Measurements from ENCODE around the gene AJM1. TPM values are rescaled to one million over a fixed set of nuclear protein-coding genes. Genes with fewer than 3 reads are reported as not detected.
"Not testable (repeated sequence)": the region's sequence is repeated elsewhere in the genome, so short reads cannot be mapped to it uniquely, and the experiment has no call there.

AJM1 gene
- total RNA-seq, 1 donor from 2014 or later: 2.7 TPM

GRCh38 chr9:136843159-136843800 is 1.0 kb downstream of the AJM1 start:
- DNase-seq (ENCODE audit: low read depth): not testable (repeated sequence)

GRCh38 chr9:136843801-136844740 is 1.8 kb downstream of the AJM1 start:
- not testable (repeated sequence) for DNase-seq (ENCODE audit: low read depth)

GRCh38 chr9:136844761-136845464 is 2.6 kb downstream of the AJM1 start:
- no peak for DNase-seq (ENCODE audit: low read depth)

DNA sequence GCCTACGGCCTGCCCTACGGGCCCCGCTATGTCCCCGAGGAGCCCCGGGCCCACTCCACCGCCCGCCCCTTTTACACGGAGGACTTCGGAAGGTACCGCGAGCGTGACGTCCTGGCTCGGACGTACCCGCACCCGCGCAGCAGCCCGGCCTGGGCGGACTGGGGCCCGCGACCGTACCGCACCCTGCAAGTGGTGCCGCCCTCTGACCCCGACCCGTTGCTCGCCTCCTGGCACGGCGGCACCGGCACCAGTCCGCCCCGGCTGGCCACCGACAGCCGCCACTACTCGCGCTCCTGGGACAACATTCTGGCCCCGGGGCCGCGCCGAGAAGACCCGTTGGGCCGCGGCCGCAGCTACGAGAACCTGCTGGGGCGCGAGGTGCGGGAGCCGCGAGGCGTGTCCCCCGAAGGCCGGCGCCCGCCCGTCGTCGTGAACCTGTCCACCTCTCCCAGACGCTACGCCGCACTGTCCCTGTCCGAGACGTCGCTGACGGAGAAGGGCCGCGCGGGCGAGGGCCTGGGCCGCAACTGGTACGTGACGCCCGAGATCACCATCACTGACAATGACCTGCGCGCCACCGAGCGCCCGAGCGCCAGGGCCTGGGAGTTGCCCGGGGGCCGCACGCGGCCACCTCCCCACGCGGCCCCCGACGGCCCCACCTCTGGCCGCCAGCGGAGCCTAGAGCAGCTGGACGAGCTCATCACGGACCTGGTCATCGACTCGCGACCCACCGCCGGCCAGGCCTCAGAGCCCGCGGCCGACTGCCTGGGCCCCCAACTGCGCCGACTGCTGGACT is 3.4 kb downstream of the AJM1 start:
- no peak for DNase-seq (ENCODE audit: low read depth)

DNA sequence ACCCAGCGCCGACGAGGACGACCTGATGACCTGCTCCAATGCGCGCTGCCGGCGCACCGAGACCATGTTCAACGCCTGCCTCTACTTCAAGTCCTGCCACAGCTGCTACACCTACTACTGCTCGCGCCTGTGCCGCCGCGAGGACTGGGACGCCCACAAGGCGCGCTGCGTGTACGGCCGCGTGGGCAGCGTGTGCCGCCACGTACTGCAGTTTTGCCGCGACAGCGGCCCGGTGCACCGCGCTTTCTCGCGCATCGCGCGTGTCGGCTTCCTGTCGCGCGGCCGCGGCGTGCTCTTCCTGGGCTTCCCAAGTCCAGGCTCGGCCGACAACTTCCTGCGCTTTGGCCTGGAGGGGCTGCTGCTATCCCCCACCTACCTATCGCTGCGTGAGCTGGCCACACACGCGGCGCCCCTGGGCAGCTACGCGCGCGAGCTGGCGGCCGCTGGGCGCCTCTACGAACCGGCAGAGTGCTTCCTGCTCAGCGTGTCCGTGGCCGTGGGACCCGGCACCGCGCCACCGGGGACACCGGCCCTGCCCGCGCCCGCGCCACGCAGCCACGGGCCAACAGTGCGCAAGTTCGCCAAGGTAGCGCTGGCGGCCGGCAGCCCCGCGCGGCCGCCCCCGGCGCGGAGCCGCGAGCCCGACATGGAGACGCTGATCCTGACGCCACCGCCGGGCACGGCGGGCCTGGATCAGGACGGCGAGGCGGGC is 4.3 kb downstream of the AJM1 start:
- DNase-seq (ENCODE audit: low read depth): no peak

DNA sequence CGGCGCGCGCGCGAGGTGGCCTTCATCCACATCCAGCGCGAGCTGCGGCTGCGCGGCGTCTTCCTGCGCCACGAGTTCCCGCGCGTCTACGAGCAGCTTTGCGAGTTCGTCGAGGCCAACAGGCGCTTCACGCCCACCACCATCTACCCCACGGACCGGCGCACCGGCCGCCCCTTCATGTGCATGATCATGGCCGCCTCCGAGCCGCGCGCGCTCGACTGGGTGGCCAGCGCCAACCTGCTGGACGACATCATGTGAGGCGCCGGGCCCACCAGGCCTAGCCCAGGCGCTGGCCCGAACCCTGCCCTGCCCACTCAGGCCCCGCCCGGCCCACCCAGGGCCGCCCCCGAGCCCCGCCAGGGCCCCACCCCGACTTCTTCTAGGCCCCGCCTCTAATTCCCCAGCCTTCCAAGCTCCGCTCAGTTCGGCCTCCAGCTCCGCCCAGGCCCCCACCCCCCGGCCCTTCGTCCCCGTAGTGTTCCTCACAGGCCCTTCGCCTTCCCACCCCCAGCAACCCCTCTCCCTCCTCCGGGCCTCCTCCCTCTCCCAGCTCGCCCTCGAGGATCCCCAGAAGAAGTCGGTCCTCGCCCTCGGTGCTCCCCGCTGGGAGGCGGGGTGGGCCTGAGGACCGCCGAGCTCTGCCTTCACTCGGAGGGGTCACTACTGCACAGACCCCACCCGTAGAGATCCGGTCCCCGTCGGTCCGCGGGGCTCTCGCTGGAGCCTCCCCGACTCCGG is 5.0 kb downstream of the AJM1 start:
- DNase-seq (ENCODE audit: low read depth): no peak

DNA sequence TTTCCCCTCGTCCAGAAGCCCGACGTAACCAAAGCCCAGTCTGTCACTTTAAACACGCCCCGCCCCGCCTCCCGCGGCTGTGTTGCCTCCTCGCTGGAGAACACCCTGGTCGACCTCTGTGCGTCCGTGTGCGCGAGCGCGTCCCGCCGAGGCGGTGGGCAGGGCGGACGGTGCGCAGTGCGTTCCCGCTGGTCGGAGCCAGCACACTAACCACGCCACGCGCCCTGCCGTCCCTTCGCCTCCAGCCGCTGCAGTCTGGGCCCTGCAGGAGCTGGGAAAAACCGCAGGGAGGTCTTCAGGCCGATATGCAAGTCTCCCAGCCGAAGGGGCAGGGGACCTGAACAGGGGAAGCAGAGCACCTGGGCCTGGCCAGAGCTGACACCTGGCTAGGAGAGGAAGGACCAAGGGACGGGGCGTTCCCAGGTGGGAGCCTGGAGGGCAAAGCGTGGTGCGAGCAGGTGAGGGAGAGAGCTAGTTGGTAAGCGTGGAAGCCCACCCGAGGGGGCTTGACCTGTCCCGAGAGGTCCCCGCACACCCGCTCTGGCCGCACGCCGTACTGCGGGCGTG is 5.6 kb downstream of the AJM1 start:
- peak; percentile 85 for DNase-seq (ENCODE audit: low read depth)

- peak; percentile 48 for DNase-seq (ENCODE audit: low read depth)
Measured at GRCh38 chr9:136848393-136849037, 6.2 kb downstream of the AJM1 start.

DNA sequence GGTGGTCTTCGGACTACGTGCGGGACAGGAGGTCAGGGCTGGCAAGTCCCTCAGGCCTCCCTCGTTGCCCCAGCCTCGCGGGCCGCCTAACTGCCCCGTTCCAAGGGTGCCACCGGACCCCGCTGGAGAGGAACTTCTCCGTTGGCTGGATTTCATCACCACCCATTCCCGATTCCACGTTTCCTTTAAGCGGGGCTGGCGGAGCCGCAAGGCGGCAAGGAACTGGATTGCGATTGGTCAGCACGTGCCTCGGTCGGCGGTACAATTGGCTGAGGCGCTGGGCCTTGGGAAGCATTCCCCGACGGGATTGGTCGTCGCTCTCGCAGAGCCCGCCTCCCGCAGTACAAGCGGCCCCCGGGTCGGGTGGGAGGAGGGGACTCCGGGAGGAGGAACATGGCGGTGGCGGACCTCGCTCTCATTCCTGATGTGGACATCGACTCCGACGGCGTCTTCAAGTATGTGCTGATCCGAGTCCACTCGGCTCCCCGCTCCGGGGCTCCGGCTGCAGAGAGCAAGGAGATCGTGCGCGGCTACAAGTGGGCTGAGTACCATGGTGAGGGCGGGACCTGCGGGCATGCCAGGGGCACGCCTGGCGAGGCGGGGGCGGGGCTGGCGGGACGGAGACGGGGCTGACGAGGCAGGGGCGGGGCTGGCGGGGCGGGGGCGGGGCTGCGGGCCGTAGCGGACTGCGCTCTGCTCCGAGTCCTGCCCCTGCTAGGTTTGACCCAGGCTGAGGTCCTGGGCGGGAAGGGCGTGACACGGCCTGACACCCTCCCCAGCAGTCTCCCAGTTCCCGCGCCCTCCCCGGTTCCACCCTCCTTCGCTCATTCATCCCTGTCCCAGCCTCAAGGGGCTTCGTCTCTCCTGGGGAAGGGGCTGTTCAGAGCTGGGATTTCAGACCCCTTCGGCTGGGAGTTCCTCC is 7.0 kb downstream of the AJM1 start, which contains the start of gene PHPT1:
TSS of gene PHPT1 (plus strand) at position 372 of the 922 bp plus-strand sequence. CDS start at position 394, 22 bp downstream.
- DNase-seq (ENCODE audit: low read depth): peak; percentile 99

- no peak for DNase-seq (ENCODE audit: low read depth)
Measured at GRCh38 chr9:136849960-136850865, 7.9 kb downstream of the AJM1 start.

- DNase-seq (ENCODE audit: low read depth): no peak
Measured at GRCh38 chr9:136850866-136851775, 8.8 kb downstream of the AJM1 start.

DNA sequence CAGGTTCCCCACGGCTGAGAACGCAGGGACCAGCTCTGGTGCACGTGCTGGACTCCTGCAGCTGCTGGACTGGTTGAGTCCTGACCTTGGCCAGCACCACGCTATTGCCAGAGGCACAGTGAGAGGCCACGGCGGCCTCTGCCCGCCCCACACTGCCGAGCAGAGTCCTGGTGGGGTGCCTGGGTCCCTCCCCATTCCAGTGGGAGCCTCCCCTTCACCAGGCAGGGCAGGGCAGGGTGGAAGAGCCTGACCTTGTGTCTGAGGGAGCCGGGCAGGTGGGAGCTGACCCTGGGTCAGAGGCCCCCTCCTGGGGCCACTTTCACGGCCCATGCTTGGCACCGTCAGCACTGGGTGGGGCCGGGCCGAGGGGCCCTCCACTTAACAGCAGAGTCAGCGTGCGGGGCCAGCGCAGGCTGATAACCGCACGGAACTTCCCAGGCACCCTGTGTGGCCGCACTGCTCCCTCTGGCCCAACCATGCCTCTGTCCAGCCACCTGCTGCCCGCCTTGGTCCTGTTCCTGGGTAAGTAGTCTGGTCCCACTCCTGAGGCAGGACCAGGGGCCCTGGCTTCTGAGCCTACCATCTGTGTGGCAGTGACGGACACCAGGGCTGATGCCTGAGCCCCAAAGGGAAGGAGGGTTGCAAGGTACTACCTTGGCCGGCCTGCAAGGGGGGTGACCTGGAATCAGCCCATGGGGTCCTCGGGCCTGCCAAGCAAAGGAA is 9.8 kb downstream of the AJM1 start, which contains the start of gene MAMDC4:
TSS of gene MAMDC4 (plus strand) at position 406 of the 723 bp plus-strand sequence. CDS start at position 477, 71 bp downstream.
- DNase-seq (ENCODE audit: low read depth): no peak

DNA sequence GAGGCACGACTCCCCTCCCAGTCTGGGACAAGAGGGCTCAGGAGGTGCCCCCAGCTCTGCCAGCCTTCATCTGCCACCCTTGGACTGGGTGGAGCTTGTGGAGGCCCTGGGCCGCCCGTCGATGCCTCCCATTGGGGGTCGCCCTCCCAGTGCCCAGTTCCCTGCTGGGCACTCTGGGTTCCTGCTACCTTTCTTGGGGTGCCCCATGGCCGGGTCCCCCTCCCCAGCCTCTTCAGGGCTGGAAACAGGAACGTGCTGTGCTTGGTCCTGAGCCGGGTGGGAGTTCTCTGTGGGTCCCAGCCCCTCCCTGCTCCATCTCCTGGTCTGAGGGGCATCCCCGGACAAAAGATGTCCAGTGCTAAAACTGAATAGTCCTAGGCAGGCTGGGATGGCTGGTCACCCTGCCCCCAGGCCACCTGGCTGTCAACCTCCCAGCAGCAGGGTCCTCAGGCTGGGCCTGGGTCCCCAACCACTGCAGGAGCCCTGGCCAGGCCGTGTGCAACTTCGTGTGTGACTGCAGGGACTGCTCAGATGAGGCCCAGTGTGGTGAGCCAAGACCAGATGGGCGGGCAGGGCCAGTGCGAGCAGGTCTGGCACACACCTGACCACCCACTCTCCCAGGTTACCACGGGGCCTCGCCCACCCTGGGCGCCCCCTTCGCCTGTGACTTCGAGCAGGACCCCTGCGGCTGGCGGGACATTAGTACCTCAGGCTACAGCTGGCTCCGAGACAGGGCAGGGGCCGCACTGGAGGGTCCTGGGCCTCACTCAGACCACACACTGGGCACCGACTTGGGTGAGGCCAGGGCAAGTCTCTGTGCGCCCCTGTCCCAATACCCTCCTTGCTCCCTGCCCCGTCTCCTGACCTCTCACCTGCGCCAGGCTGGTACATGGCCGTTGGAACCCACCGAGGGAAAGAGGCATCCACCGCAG is 10.7 kb downstream of the AJM1 start:
- no peak for DNase-seq (ENCODE audit: low read depth)
